Loucy (cell line): ENCODE measurements around the gene STAT5A.
A peak's percentile ranks its signal among the peaks of the same experiment; 100 is the strongest.

Experiments
- H2AFZ ChIP-seq: fragments of 200-600 bp; sonication (generic); 2 replicates; pipeline ENCODE4 v1.6.0; 2016; ENCODE audit warnings: antibody characterized with exemption, mild to moderate bottlenecking, low read length, moderate library complexity
- H3F3A ChIP-seq: fragments of 200-600 bp; 2 replicates; pipeline ENCODE4 v1.6.0; 2016; ENCODE audit warnings: antibody characterized with exemption, low read depth, mild to moderate bottlenecking
- H3K27me3 ChIP-seq: fragments of 200-600 bp; sonication (generic); 2 replicates; pipeline ENCODE4 v1.6.1; 2014; ENCODE audit warnings: low read length, mild to moderate bottlenecking; ENCODE audit not compliant: insufficient read depth, poor library complexity, severe bottlenecking
- H3K36me3 ChIP-seq: fragments of 200-600 bp; sonication (generic); 2 replicates; pipeline ENCODE4 v1.6.1; 2016; ENCODE audit warnings: low read length; ENCODE audit not compliant: insufficient read depth
- H3K4me1 ChIP-seq: fragments of 200-600 bp; sonication (generic); 2 replicates; pipeline ENCODE4 v1.5.1; 2014; ENCODE audit warnings: low read length, mild to moderate bottlenecking; ENCODE audit not compliant: insufficient read depth, poor library complexity, severe bottlenecking
- H3K4me2 ChIP-seq: fragments of 200-600 bp; sonication (generic); 2 replicates; pipeline ENCODE4 v1.6.0; 2014; ENCODE audit warnings: antibody characterized with exemption, low read length, low read depth, mild to moderate bottlenecking; ENCODE audit not compliant: poor library complexity, severe bottlenecking
- H3K4me3 ChIP-seq: fragments of 200-600 bp; sonication (generic); 2 replicates; pipeline ENCODE4 v1.5.1; 2014; ENCODE audit warnings: low read length, mild to moderate bottlenecking, mixed read lengths; ENCODE audit not compliant: poor library complexity, severe bottlenecking
- H3K79me2 ChIP-seq: fragments of 200-600 bp; sonication (generic); 2 replicates; pipeline ENCODE4 v1.6.1; 2014; ENCODE audit warnings: low read length; ENCODE audit not compliant: insufficient read depth
- H3K9ac ChIP-seq: fragments of 200-600 bp; sonication (generic); 2 replicates; pipeline ENCODE4 v1.6.0; 2014; ENCODE audit warnings: mild to moderate bottlenecking, low read depth, low read length, moderate library complexity; ENCODE audit not compliant: poor library complexity, severe bottlenecking
- H3K9me2 ChIP-seq: fragments of 200-600 bp; sonication (generic); replicated peaks from 2 replicates; pipeline ENCODE4 v1.6.1; 2016; ENCODE audit warnings: low read depth, low read length, mixed read lengths
- H3K9me3 ChIP-seq: fragments of 200-600 bp; sonication (generic); 2 replicates; pipeline ENCODE4 v1.6.1; 2014; ENCODE audit warnings: mild to moderate bottlenecking, antibody characterized with exemption, low read length, low read depth; ENCODE audit not compliant: insufficient read depth
- H4K20me1 ChIP-seq: fragments of 200-600 bp; sonication (generic); 2 replicates; pipeline ENCODE4 v1.6.0; 2014; ENCODE audit warnings: antibody characterized with exemption, low read length, mild to moderate bottlenecking; ENCODE audit not compliant: insufficient read depth, poor library complexity, severe bottlenecking
- CTCF ChIP-seq: fragments of 200-600 bp; sonication (generic); conservative IDR thresholded peaks from 2 replicates; pipeline ENCODE4 v1.5.1; 2014; ENCODE audit warnings: mild to moderate bottlenecking, antibody characterized with exemption, low read length
- EZH2phosphoT487 ChIP-seq: fragments of 200-600 bp; IDR thresholded peaks from 2 replicates; pipeline ENCODE4 v1.6.1; 2018; ENCODE audit warnings: antibody characterized with exemption, mild to moderate bottlenecking, moderate library complexity, borderline replicate concordance

STAT5A gene

GRCh38 chr17:42308446-42308845, 20.1 kb downstream of the STAT5A start:
- Histone ChIP-seq H2AFZ (no peak overlapping the region), H3K36me3 (peaks cover 79% of the 10 kb centered on the region; the same call in 1 of the 2 replicates), H3K4me3 (no peak overlapping the region), H3K9ac (no peak overlapping the region), H4K20me1 (no peaks in the 10 kb centered on the region), H3K9me3 (no peaks in the 10 kb centered on the region), H3K4me2 (no peak overlapping the region), H3F3A (peaks cover 24% of the 10 kb centered on the region), H3K79me2 (peaks cover 32% of the 10 kb centered on the region; the same call in 1 of the 2 replicates), H3K27me3 (no peaks in the 10 kb centered on the region), H3K4me1 (peaks cover 36% of the 10 kb centered on the region), H3K9me2 (no peaks in the 10 kb centered on the region)
- TF ChIP-seq EZH2phosphoT487 (no peak), CTCF (no peak)

- no peaks in the 10 kb centered on the region for H4K20me1 ChIP-seq
- peaks cover 72% of the 10 kb centered on the region; the same call in 1 of the 2 replicates for H3K36me3 ChIP-seq
- no peak overlapping the region for H2AFZ ChIP-seq
- no peak overlapping the region for H3K4me3 ChIP-seq
- H3K9me3 ChIP-seq: no peaks in the 10 kb centered on the region
- peaks cover 43% of the 10 kb centered on the region for H3K4me1 ChIP-seq
- TF ChIP-seq EZH2phosphoT487: no peak
- TF ChIP-seq CTCF: no peak
- peaks cover 31% of the 10 kb centered on the region for H3F3A ChIP-seq
- no peaks in the 10 kb centered on the region for H3K27me3 ChIP-seq
- peak overlapping the region; percentile 95 for H3K9ac ChIP-seq
- no peak overlapping the region for H3K4me2 ChIP-seq
- peaks cover 32% of the 10 kb centered on the region; the same call in 1 of the 2 replicates for H3K79me2 ChIP-seq
- no peaks in the 10 kb centered on the region for H3K9me2 ChIP-seq
Observed at GRCh38 chr17:42309142-42309541, 20.8 kb downstream of the STAT5A start.

- H3K4me1 ChIP-seq: peaks cover 53% of the 10 kb centered on the region
- H3K9ac ChIP-seq: peak overlapping the region; percentile 95
- peaks cover 64% of the 10 kb centered on the region for H3K36me3 ChIP-seq
- H2AFZ ChIP-seq: no peak overlapping the region
- H3K79me2 ChIP-seq: peaks cover 33% of the 10 kb centered on the region; the same call in 1 of the 2 replicates
- no peaks in the 10 kb centered on the region for H3K27me3 ChIP-seq
- H3K9me3 ChIP-seq: no peaks in the 10 kb centered on the region
- H4K20me1 ChIP-seq: no peaks in the 10 kb centered on the region
- peak overlapping the region; percentile 97 for H3K4me2 ChIP-seq
- no peak overlapping the region for H3K4me3 ChIP-seq
- TF ChIP-seq CTCF (no peak), EZH2phosphoT487 (no peak)
- no peaks in the 10 kb centered on the region for H3K9me2 ChIP-seq
- peaks cover 35% of the 10 kb centered on the region for H3F3A ChIP-seq
Observed at GRCh38 chr17:42309986-42310786, 21.9 kb downstream of the STAT5A start.
